A673 (cell line): ENCODE results near the gene DDX41.

Source experiments
- EZH2 ChIP-seq: fragments of 200-600 bp; sonication (generic); IDR thresholded peaks from 2 replicates; pipeline ENCODE4 v1.6.1; 2017; ENCODE audit warnings: borderline replicate concordance, low read depth, mild to moderate bottlenecking, mixed read lengths, antibody characterized with exemption, low read length; ENCODE audit not compliant: poor library complexity, severe bottlenecking
- TF ChIP-seq, protein P1 (sequence below): fragments of 300-800, 200-600 bp; sonication (generic); conservative IDR thresholded peaks from 2 replicates; pipeline ENCODE4 v1.5.1; 2017; ENCODE audit warnings: low read depth, mild to moderate bottlenecking, antibody characterized with exemption, low read length, moderate library complexity, mixed read lengths

DNA sequence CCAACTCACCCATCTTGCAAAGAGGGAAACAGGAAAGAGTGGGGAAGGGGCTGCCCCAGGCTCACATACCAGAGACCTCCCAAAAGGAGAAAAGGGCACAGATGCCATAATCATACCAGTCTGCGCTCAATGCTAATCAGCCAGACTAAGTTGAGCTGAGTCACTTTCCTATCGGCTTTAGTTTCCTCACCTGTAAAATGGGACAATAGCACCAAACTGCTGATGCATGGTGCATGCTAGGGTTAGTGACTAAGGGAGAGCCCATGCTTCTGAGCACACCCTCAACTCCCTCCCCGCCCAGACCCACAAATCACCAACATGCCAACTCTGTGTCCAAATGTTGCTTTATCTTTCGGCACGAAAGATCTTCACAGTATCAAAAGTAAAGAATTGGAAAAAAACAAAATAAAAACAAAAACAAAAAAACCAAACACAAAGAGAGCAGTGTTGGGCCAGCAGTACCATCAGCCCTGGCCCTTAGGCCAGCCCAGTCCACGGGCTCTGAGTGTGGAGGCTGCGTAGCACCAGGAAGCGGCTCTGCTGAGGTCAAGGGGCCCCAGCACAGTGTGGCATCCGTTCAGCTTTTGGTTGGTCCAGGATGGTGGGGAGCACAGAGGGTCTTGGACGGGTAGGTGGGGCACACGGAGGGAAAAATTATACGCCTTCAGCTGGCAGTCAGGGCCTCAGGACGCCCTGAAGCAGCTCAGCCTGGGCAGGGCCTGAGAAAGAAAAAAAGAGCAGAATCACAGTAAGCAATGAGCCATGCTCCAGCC is 2.9 kb upstream of the DDX41 start:
- TF ChIP-seq, protein P1, sequence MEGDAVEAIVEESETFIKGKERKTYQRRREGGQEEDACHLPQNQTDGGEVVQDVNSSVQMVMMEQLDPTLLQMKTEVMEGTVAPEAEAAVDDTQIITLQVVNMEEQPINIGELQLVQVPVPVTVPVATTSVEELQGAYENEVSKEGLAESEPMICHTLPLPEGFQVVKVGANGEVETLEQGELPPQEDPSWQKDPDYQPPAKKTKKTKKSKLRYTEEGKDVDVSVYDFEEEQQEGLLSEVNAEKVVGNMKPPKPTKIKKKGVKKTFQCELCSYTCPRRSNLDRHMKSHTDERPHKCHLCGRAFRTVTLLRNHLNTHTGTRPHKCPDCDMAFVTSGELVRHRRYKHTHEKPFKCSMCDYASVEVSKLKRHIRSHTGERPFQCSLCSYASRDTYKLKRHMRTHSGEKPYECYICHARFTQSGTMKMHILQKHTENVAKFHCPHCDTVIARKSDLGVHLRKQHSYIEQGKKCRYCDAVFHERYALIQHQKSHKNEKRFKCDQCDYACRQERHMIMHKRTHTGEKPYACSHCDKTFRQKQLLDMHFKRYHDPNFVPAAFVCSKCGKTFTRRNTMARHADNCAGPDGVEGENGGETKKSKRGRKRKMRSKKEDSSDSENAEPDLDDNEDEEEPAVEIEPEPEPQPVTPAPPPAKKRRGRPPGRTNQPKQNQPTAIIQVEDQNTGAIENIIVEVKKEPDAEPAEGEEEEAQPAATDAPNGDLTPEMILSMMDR: no peak
- no peak for TF ChIP-seq EZH2
